ENCODE data around the gene TMC5.
"Not testable (repeated sequence)": the region's sequence is repeated elsewhere in the genome, so short reads cannot be mapped to it uniquely, and the experiment has no call there.

Gene TMC5

GRCh38 chr16:19400711-19401110, 17.0 kb upstream of the TMC5 start:
- DNase-seq (ENCODE audit: low spot score), result peak; percentile 32

- DNase-seq (ENCODE audit: low spot score), result no peak
Measured at GRCh38 chr16:19406891-19407491, 10.7 kb upstream of the TMC5 start.

- DNase-seq (ENCODE audit: low spot score), result peak; percentile 21
Measured at GRCh38 chr16:19410435-19411171, 7.1 kb upstream of the TMC5 start.

- no peak for DNase-seq (ENCODE audit: low spot score)
Measured at GRCh38 chr16:19411298-19411697, 6.4 kb upstream of the TMC5 start.

GRCh38 chr16:19412055-19412454, 5.6 kb upstream of the TMC5 start:
- DNase-seq (ENCODE audit: low spot score), result not testable (repeated sequence)

GRCh38 chr16:19415461-19415860, 2.2 kb upstream of the TMC5 start:
- DNase-seq (ENCODE audit: low spot score), result no peak

- no peak for DNase-seq (ENCODE audit: low spot score)
Measured at GRCh38 chr16:19415918-19416317, 1.8 kb upstream of the TMC5 start.

- no peak for DNase-seq (ENCODE audit: low spot score)
Measured at GRCh38 chr16:19418200-19418599, 517 bp downstream of the TMC5 start.

- DNase-seq (ENCODE audit: low spot score), result no peak
Measured at GRCh38 chr16:19419698-19420075, 2.0 kb downstream of the TMC5 start.

- no peak for DNase-seq (ENCODE audit: low spot score)
Measured at GRCh38 chr16:19424478-19424877, 6.8 kb downstream of the TMC5 start.

- DNase-seq (ENCODE audit: low spot score), result no peak
Measured at GRCh38 chr16:19430345-19430744, 12.7 kb downstream of the TMC5 start.

- DNase-seq (ENCODE audit: low spot score), result no peak
Measured at GRCh38 chr16:19431636-19432340, 14.1 kb downstream of the TMC5 start.

- DNase-seq (ENCODE audit: low spot score), result no peak
Measured at GRCh38 chr16:19432429-19432828, 14.7 kb downstream of the TMC5 start.

- no peak for DNase-seq (ENCODE audit: low spot score)
Measured at GRCh38 chr16:19434584-19434983, 16.9 kb downstream of the TMC5 start.

GRCh38 chr16:19436540-19436939, 18.9 kb downstream of the TMC5 start:
- peak; percentile 11 for DNase-seq (ENCODE audit: low spot score)

- no peak for DNase-seq (ENCODE audit: low spot score)
Measured at GRCh38 chr16:19437280-19437679, 19.6 kb downstream of the TMC5 start.

GRCh38 chr16:19438739-19439138, 21.1 kb downstream of the TMC5 start:
- no peak for DNase-seq (ENCODE audit: low spot score)

- DNase-seq (ENCODE audit: low spot score), result no peak
Measured at GRCh38 chr16:19439483-19439882, 21.8 kb downstream of the TMC5 start.

- DNase-seq (ENCODE audit: low spot score), result no peak
Measured at GRCh38 chr16:19443659-19444058, 26.0 kb downstream of the TMC5 start.

GRCh38 chr16:19446300-19446846, 28.7 kb downstream of the TMC5 start:
- no peak for DNase-seq (ENCODE audit: low spot score)

- DNase-seq (ENCODE audit: low spot score), result no peak
Measured at GRCh38 chr16:19446886-19447285, 29.2 kb downstream of the TMC5 start.

GRCh38 chr16:19450186-19450585, 32.5 kb downstream of the TMC5 start:
- no peak for DNase-seq (ENCODE audit: low spot score)

Measured in NAMALWA (cell line).